Tibial nerve (tissue), 4 donors: ENCODE results near the gene VSTM4.

ENCODE experiments used
- EP300 ChIP-seq, 2 donors: sonication (generic); formaldehyde crosslinking; IDR thresholded peaks; one replicate each; pipeline ENCODE4 v1.6.1; 2017; ENCODE audit warnings: antibody characterized with exemption in 2 of 2, mild to moderate bottlenecking in 1 of 2
- POLR2A ChIP-seq, 2 donors: fragments of 450-650 bp; IDR thresholded peaks; one replicate each; pipeline ENCODE4 v1.6.1; 2017; ENCODE audit warnings: antibody characterized with exemption in 2 of 2, mild to moderate bottlenecking in 2 of 2, moderate library complexity in 2 of 2
- TF ChIP-seq, protein P1 (sequence below), 5 experiments: fragments of 200-600 bp in 3 of 5; fragments of 450-650 bp in 2 of 5; sonication (generic) in 3 of 5; IDR thresholded peaks; one replicate each; pipeline ENCODE4 v1.5.1; 2016 to 2019; ENCODE audit warnings: antibody characterized with exemption in 5 of 5, mild to moderate bottlenecking in 3 of 5, moderate library complexity in 2 of 5

DNA sequence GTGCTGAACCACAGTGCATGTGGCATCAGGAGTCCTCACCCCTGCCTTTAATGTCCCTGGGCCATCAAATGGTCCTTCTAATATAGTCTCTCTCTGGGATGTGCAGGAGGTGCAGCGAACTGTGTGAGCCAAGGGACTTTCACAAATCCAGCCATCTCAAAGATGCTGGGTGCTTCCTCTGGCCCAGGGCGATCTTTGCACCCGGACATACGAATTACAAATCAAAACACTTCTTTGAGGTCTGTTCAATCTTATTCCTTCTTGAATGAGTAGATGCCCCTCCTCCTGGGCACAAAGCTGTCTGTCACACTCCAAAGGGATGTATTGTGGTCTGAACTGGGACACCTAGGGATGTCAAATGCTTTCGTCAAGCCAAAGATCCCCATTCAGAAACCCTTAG is 60.6 kb downstream of the VSTM4 start:
- TF ChIP-seq, protein P1, sequence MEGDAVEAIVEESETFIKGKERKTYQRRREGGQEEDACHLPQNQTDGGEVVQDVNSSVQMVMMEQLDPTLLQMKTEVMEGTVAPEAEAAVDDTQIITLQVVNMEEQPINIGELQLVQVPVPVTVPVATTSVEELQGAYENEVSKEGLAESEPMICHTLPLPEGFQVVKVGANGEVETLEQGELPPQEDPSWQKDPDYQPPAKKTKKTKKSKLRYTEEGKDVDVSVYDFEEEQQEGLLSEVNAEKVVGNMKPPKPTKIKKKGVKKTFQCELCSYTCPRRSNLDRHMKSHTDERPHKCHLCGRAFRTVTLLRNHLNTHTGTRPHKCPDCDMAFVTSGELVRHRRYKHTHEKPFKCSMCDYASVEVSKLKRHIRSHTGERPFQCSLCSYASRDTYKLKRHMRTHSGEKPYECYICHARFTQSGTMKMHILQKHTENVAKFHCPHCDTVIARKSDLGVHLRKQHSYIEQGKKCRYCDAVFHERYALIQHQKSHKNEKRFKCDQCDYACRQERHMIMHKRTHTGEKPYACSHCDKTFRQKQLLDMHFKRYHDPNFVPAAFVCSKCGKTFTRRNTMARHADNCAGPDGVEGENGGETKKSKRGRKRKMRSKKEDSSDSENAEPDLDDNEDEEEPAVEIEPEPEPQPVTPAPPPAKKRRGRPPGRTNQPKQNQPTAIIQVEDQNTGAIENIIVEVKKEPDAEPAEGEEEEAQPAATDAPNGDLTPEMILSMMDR (IDR thresholded peaks at IDR 0.05) = no peak
- no peak for TF ChIP-seq POLR2A (IDR thresholded peaks at IDR 0.05)
- no peak for TF ChIP-seq EP300 (IDR thresholded peaks at IDR 0.05)
